GM10847 (cell line): ENCODE measurements around the gene SARS2.

ENCODE experiments used
- POLR2A ChIP-seq: IDR thresholded peaks from 2 replicates; pipeline ENCODE4 v1.6.1; 2011; ENCODE audit not compliant: insufficient read length; ENCODE audit errors: extremely low read depth

SARS2 gene

DNA sequence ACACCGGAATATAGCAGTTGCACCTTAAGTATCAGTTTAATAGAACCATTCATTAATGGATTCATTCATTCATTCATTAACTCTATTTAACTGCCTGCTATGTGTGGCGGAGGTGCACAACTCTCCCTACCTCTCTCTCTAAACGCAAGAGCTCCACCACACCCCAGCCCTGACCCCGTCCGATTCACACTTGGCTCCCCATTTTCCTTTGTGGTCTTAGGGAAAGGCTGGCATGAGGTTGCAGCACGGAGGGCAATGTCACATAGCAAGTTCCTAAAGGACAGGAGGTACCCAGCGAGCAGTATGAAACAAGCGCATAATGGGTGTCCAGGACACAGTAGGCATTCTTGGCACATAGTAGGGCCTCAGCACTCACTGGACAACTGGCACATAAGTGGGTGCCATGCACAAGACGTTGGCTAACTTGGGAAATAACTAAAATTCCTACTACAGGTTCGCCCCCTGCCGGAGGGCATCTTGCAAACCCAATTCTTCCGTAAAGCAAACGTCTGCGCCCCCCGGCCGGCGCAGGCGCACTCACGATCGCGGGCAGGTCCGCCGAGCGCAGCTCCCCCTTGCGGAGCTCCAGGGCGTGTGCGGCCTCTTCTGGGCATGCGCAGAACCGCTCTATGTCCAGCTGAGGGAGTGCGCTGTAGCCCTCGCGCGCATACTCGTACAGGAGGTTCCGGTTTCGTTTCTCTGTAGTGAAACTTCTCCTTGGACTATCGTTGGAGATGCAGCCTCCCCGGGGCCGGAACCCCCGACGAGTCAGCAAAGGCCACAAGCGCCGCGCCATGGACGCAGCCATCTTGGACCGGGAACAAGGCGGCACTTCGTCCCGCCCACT lies at the start of gene SARS2:
Gene SARS2 (minus strand): TSS at position 835 of the 847 bp plus-strand sequence. CDS start 27 bp downstream, at position 808.
- no peak for TF ChIP-seq POLR2A

GRCh38 chr19:38979812-38980211 lies 49.2 kb upstream of the SARS2 start:
- TF ChIP-seq POLR2A, result no peak

DNA sequence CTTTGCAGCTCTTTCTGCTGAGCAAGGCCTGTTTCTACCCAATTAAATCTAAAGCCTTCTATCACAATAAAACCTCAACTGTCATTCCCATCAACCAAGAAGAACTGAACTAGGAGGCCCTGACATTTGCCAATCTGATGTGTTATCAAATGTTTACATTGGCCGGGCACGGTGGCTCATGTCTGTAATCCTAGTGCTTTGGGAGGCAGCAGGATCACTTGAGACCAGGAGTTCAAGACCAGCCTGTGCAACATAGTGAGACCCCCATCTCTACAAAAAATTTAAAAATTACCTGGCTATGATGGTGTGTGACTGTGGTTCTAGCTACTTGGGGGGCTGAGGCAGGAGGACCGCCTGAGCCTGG lies 47.7 kb upstream of the SARS2 start:
- TF ChIP-seq POLR2A, result no peak

DNA sequence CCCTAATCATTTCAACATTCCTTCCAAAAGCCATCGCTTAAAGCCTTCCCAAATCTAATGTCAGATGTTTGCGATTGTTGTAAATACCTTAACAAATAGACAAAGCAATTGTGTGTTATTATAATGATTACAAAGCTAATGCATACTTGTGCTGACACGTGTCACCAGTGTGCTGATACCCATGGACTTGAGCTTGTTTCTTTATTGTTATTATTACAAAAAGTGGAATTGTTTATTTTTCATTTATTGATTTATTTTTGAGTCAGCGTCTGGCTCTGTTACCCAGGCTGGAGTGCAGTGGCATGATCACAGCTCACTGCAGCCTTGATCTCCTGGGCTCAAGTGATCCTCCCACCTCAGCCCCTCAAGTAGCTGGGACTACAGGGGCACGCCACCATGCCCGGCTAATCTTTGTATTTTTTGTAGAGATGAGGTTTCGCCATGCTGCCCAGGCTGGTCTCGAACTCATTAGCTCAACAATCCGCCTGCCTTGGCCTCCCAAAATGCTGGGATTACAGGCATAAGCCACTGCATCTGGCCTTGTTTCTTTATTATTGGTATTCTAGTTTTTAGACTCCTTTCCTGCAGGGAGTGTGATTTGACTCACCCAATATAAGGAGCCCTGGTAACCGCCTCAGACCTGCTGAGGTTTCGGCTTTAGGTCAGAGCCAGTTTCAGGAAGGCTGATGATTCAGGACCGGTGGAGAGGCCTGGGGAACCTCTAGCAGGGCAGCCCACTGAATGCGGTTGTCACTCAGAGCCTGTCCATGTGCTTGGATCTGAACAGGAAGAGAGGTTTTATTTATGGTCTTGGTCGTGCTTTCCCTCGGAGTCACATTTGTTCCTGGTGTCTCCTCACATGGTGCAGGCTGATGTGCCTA lies 47.1 kb upstream of the SARS2 start:
- TF ChIP-seq POLR2A, result no peak

DNA sequence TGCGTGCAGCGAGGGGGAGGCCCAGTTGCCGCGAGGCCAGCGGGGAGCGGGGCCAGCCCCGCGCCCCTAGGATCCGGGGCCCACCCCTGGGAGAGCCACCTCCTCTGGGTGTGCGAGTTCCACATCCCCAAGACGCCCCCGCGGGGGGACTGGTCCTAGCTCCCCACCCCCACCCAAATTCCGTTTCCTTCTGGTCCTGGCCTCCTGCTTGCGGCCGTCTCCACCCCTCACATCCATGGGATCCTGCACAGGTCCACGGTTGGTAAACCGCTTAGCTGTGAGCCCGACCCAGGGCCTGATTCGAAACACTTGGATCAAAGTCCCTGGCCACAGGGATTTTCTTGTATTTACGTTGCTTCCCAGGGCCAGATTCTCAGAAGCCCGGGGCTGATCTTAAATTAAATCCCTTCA lies 45.3 kb upstream of the SARS2 start:
- no peak for TF ChIP-seq POLR2A

DNA sequence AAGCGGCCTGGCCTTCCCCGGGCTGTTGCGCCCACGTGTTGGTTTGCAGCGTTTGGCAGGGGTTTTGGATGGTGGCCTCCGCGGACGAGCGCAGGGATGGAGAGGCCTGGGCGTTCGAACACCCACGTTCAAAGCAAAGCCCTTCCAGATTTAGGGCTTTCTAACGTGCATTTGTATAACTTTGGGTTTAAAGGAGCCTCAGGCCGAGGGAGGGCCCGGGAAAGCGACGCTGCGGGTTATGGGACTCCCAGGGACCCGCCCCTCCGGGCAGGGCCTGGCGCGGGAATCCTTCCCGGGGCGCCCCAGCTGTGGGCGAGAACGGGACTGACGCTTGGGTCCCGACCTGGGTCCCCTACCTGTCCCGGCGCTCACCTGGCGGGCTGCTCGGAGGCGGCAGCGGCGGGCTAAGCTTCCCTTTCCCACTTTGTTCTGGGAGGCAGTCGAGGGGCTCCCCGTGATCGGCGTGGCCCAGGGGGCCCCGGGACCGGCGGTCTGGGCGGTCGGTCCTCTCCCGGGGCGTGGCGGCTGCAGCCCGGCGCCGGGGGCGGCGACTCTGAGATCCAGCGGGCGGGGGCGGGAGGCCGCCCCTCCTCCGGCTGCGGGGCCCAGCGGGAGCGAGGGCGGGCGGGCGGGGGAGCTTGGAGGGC lies 44.8 kb upstream of the SARS2 start, which contains the start of gene FBXO17:
Gene FBXO17 (minus strand): TSS at position 529 of the 647 bp plus-strand sequence. CDS start 25,423 bp downstream, outside the sequence.
- TF ChIP-seq POLR2A, result no peak

- TF ChIP-seq POLR2A, result no peak
These were observed 44.2 kb upstream of the SARS2 start for GRCh38 chr19:38974624-38975213.

- no peak for TF ChIP-seq POLR2A
These were observed 41.1 kb upstream of the SARS2 start for GRCh38 chr19:38971672-38972071.

- TF ChIP-seq POLR2A, result no peak
These were observed 40.3 kb upstream of the SARS2 start for GRCh38 chr19:38970664-38971532.

DNA sequence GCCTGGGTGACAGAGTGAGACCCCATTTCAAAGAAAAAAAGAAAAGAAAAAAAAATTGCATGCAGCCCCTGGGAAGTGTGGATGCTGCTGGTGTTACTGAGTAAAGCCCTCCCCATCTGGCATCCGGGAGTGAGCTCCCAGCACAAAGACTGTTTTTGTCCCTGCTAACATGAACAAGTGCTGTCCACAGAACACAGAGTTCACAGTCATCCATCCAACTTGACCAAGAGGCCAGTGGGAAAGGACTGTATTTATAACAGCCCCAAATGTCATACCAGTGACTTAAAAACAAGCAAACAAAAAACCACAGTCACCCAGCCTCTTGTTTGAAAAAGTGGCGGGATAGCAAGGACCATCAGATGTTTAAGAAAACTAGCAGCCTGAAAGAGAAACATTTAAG lies 34.2 kb upstream of the SARS2 start:
- no peak for TF ChIP-seq POLR2A

- no peak for TF ChIP-seq POLR2A
These were observed 29.1 kb upstream of the SARS2 start for GRCh38 chr19:38959618-38960017.

- no peak for TF ChIP-seq POLR2A
These were observed 27.7 kb upstream of the SARS2 start for GRCh38 chr19:38958301-38958700.

GRCh38 chr19:38956264-38956663 lies 25.7 kb upstream of the SARS2 start:
- TF ChIP-seq POLR2A, result no peak

DNA sequence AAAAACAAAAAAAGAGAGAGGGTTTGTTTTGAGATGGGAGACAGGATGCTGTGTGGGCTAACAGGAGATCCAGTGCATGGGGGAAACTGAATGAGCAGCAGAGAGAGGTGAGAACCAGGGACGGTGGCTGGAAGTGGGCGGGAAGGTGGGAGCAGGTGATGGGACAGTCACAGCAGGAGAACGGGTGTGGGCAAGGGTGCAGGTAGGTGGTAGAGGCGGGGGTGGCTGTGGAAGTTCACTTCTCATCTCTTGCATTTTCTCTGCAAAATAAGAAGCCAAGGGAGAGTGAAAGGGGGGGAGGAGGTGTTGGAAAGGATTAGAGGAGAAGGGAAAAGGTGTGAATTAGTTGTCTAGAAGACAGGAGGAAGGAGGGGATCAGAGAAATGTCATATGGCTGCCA lies 23.1 kb upstream of the SARS2 start:
- TF ChIP-seq POLR2A, result no peak
